ENCODE results near the gene PARD3.

PARD3 gene

GRCh38 chr10:34596351-34596750 is 218.7 kb downstream of the PARD3 start:
- TF ChIP-seq, protein P1, sequence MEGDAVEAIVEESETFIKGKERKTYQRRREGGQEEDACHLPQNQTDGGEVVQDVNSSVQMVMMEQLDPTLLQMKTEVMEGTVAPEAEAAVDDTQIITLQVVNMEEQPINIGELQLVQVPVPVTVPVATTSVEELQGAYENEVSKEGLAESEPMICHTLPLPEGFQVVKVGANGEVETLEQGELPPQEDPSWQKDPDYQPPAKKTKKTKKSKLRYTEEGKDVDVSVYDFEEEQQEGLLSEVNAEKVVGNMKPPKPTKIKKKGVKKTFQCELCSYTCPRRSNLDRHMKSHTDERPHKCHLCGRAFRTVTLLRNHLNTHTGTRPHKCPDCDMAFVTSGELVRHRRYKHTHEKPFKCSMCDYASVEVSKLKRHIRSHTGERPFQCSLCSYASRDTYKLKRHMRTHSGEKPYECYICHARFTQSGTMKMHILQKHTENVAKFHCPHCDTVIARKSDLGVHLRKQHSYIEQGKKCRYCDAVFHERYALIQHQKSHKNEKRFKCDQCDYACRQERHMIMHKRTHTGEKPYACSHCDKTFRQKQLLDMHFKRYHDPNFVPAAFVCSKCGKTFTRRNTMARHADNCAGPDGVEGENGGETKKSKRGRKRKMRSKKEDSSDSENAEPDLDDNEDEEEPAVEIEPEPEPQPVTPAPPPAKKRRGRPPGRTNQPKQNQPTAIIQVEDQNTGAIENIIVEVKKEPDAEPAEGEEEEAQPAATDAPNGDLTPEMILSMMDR (conservative IDR thresholded peaks at IDR 0.05): no peak
- H3K27ac ChIP-seq: no peak overlapping the region

DNA sequence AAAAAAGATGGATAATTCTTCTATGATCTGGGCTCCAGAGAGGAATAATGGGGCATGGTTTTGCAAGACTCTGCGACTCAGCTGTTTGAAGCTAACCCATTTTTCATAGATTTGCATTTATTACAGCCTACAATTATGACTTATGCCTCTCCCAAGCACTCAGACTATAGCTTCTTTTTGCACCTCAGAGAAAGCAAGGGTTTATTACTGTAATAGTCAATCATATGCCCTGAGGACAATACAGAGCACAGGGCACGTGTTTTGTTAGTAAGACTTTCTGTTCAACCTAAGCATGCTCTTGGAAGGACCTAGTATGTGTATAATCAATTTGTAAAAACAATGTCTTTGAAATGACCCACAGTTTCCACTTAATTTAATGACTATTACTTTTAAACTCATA is 221.2 kb downstream of the PARD3 start:
- TF ChIP-seq, protein P1 (conservative IDR thresholded peaks at IDR 0.05): no peak
- no peak overlapping the region for H3K27ac ChIP-seq

GRCh38 chr10:34593374-34593890 is 221.7 kb downstream of the PARD3 start:
- no peak overlapping the region for H3K27ac ChIP-seq

DNA sequence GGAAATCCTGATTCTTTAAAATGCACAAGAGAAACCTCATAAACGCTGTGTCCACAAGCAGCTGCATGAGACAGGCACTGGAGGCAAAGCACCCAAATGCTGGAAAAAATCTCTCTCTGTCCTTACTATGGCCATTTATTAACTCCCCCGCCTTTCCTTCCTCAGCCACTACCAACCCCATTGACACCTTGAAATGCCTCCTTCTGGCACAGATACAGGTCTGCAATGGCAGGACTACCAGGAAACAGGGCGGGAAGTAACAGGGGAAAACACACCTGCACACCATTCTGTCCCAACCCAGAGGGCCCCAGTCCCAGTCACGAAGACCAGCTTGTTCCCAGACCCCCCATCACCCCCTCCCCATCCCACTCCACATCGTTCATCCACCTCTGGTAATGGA is 224.3 kb downstream of the PARD3 start:
- H3K27ac ChIP-seq: no peak overlapping the region
- TF ChIP-seq, protein P1 (conservative IDR thresholded peaks at IDR 0.05): no peak

More at GRCh38 chr10:34593374-34593890, 221.7 kb downstream of the PARD3 start:
- TF ChIP-seq, protein P1 (conservative IDR thresholded peaks at IDR 0.05): no peak

- no peak overlapping the region for H3K27ac ChIP-seq
- TF ChIP-seq, protein P1 (conservative IDR thresholded peaks at IDR 0.05): no peak
Observed at GRCh38 chr10:34589275-34589674, 225.8 kb downstream of the PARD3 start.

- no peak overlapping the region for H3K27ac ChIP-seq
- TF ChIP-seq, protein P1 (conservative IDR thresholded peaks at IDR 0.05): no peak
Observed at GRCh38 chr10:34587680-34588019, 227.4 kb downstream of the PARD3 start.

GRCh38 chr10:34587002-34587679 is 228.0 kb downstream of the PARD3 start:
- TF ChIP-seq, protein P1 (conservative IDR thresholded peaks at IDR 0.05): no peak

More at GRCh38 chr10:34587002-34587679, 228.0 kb downstream of the PARD3 start:
- no peak overlapping the region for H3K27ac ChIP-seq
